Measurements from ENCODE around the gene USP5.
A peak's percentile ranks its signal among the peaks of the same experiment; 100 is the strongest.
"Not testable (repeated sequence)": the region's sequence is repeated elsewhere in the genome, so short reads cannot be mapped to it uniquely, and the experiment has no call there.

USP5 gene

GRCh38 chr12:6854036-6854435 lies 2.1 kb downstream of the USP5 start:
- Histone ChIP-seq H3K4me1 (ENCODE audit: control insufficient read depth, insufficient read depth, low read length) (peaks cover 12% of the 10 kb centered on the region), H3K4me3 (ENCODE audit: low read depth, low read length) (no peak overlapping the region), H3K9ac (ENCODE audit: low read length) (no peak overlapping the region), H3K36me3 (ENCODE audit: control insufficient read depth, insufficient read depth, low read length) (peaks cover 50% of the 10 kb centered on the region), H3K27ac (ENCODE audit: low read depth, low read length) (no peak overlapping the region), H3K9me3 (ENCODE audit: control insufficient read depth, insufficient read depth, low read depth, low read length) (no peaks in the 10 kb centered on the region), H3K27me3 (ENCODE audit: control insufficient read depth, insufficient read depth, low read length) (no peaks in the 10 kb centered on the region)

GRCh38 chr12:6855322-6855721 lies 3.4 kb downstream of the USP5 start:
- H3K9me3 ChIP-seq (ENCODE audit: control insufficient read depth, insufficient read depth, low read depth, low read length), result no peaks in the 10 kb centered on the region
- H3K27me3 ChIP-seq (ENCODE audit: control insufficient read depth, insufficient read depth, low read length), result no peaks in the 10 kb centered on the region
- peaks cover 53% of the 10 kb centered on the region for H3K36me3 ChIP-seq (ENCODE audit: control insufficient read depth, insufficient read depth, low read length)
- H3K9ac ChIP-seq (ENCODE audit: low read length), result no peak overlapping the region
- no peak overlapping the region for H3K27ac ChIP-seq (ENCODE audit: low read depth, low read length)
- H3K4me3 ChIP-seq (ENCODE audit: low read depth, low read length), result no peak overlapping the region
- H3K4me1 ChIP-seq (ENCODE audit: control insufficient read depth, insufficient read depth, low read length), result peaks cover 10% of the 10 kb centered on the region

- Histone ChIP-seq H3K27ac (ENCODE audit: low read depth, low read length) (no peak overlapping the region), H3K4me3 (ENCODE audit: low read depth, low read length) (no peak overlapping the region), H3K9me3 (ENCODE audit: control insufficient read depth, insufficient read depth, low read depth, low read length) (no peaks in the 10 kb centered on the region), H3K4me1 (ENCODE audit: control insufficient read depth, insufficient read depth, low read length) (no peaks in the 10 kb centered on the region), H3K9ac (ENCODE audit: low read length) (no peak overlapping the region), H3K36me3 (ENCODE audit: control insufficient read depth, insufficient read depth, low read length) (peaks cover 87% of the 10 kb centered on the region), H3K27me3 (ENCODE audit: control insufficient read depth, insufficient read depth, low read length) (no peaks in the 10 kb centered on the region)
These were observed 6.8 kb downstream of the USP5 start for GRCh38 chr12:6858799-6859198.

GRCh38 chr12:6860116-6860515 lies 8.2 kb downstream of the USP5 start:
- no peaks in the 10 kb centered on the region for H3K27me3 ChIP-seq (ENCODE audit: control insufficient read depth, insufficient read depth, low read length)
- H3K36me3 ChIP-seq (ENCODE audit: control insufficient read depth, insufficient read depth, low read length), result peaks cover 95% of the 10 kb centered on the region
- H3K9ac ChIP-seq (ENCODE audit: low read length), result no peak overlapping the region
- H3K4me3 ChIP-seq (ENCODE audit: low read depth, low read length), result no peak overlapping the region
- H3K4me1 ChIP-seq (ENCODE audit: control insufficient read depth, insufficient read depth, low read length), result no peaks in the 10 kb centered on the region
- H3K9me3 ChIP-seq (ENCODE audit: control insufficient read depth, insufficient read depth, low read depth, low read length), result no peaks in the 10 kb centered on the region
- no peak overlapping the region for H3K27ac ChIP-seq (ENCODE audit: low read depth, low read length)

GRCh38 chr12:6860942-6861341 lies 9.0 kb downstream of the USP5 start:
- H3K27me3 ChIP-seq (ENCODE audit: control insufficient read depth, insufficient read depth, low read length), result no peaks in the 10 kb centered on the region
- no peak overlapping the region for H3K27ac ChIP-seq (ENCODE audit: low read depth, low read length)
- H3K4me1 ChIP-seq (ENCODE audit: control insufficient read depth, insufficient read depth, low read length), result peaks cover 4% of the 10 kb centered on the region
- peaks cover 97% of the 10 kb centered on the region for H3K36me3 ChIP-seq (ENCODE audit: control insufficient read depth, insufficient read depth, low read length)
- no peaks in the 10 kb centered on the region for H3K9me3 ChIP-seq (ENCODE audit: control insufficient read depth, insufficient read depth, low read depth, low read length)
- no peak overlapping the region for H3K4me3 ChIP-seq (ENCODE audit: low read depth, low read length)
- H3K9ac ChIP-seq (ENCODE audit: low read length), result peak overlapping the region; percentile 26

- Histone ChIP-seq H3K27me3 (ENCODE audit: control insufficient read depth, insufficient read depth, low read length) (no peaks in the 10 kb centered on the region), H3K4me1 (ENCODE audit: control insufficient read depth, insufficient read depth, low read length) (peaks cover 9% of the 10 kb centered on the region), H3K4me3 (ENCODE audit: low read depth, low read length) (no peak overlapping the region), H3K36me3 (ENCODE audit: control insufficient read depth, insufficient read depth, low read length) (peaks cover 93% of the 10 kb centered on the region), H3K9ac (ENCODE audit: low read length) (no peak overlapping the region), H3K27ac (ENCODE audit: low read depth, low read length) (no peak overlapping the region), H3K9me3 (ENCODE audit: control insufficient read depth, insufficient read depth, low read depth, low read length) (no peaks in the 10 kb centered on the region)
These were observed 9.4 kb downstream of the USP5 start for GRCh38 chr12:6861391-6861790.

GRCh38 chr12:6863033-6863432 lies 11.1 kb downstream of the USP5 start:
- Histone ChIP-seq H3K9ac (ENCODE audit: low read length) (no peak overlapping the region), H3K4me1 (ENCODE audit: control insufficient read depth, insufficient read depth, low read length) (peaks cover 16% of the 10 kb centered on the region), H3K9me3 (ENCODE audit: control insufficient read depth, insufficient read depth, low read depth, low read length) (no peaks in the 10 kb centered on the region), H3K27me3 (ENCODE audit: control insufficient read depth, insufficient read depth, low read length) (no peaks in the 10 kb centered on the region), H3K4me3 (ENCODE audit: low read depth, low read length) (no peak overlapping the region), H3K36me3 (ENCODE audit: control insufficient read depth, insufficient read depth, low read length) (peaks cover 77% of the 10 kb centered on the region), H3K27ac (ENCODE audit: low read depth, low read length) (no peak overlapping the region)

GRCh38 chr12:6863586-6864321 lies 11.8 kb downstream of the USP5 start:
- Histone ChIP-seq H3K9ac (ENCODE audit: low read length) (no peak overlapping the region), H3K36me3 (ENCODE audit: control insufficient read depth, insufficient read depth, low read length) (peaks cover 70% of the 10 kb centered on the region), H3K4me1 (ENCODE audit: control insufficient read depth, insufficient read depth, low read length) (peaks cover 21% of the 10 kb centered on the region), H3K9me3 (ENCODE audit: control insufficient read depth, insufficient read depth, low read depth, low read length) (no peaks in the 10 kb centered on the region), H3K27me3 (ENCODE audit: control insufficient read depth, insufficient read depth, low read length) (no peaks in the 10 kb centered on the region), H3K4me3 (ENCODE audit: low read depth, low read length) (no peak overlapping the region), H3K27ac (ENCODE audit: low read depth, low read length) (no peak overlapping the region)

- not testable (repeated sequence) for H3K27me3 ChIP-seq (ENCODE audit: control insufficient read depth, insufficient read depth, low read length); H3K27ac ChIP-seq (ENCODE audit: low read depth, low read length); H3K4me3 ChIP-seq (ENCODE audit: low read depth, low read length); H3K9ac ChIP-seq (ENCODE audit: low read length); H3K9me3 ChIP-seq (ENCODE audit: control insufficient read depth, insufficient read depth, low read depth, low read length)
- peaks cover 73% of the 10 kb centered on the region for H3K36me3 ChIP-seq (ENCODE audit: control insufficient read depth, insufficient read depth, low read length)
- H3K4me1 ChIP-seq (ENCODE audit: control insufficient read depth, insufficient read depth, low read length), result peaks cover 33% of the 10 kb centered on the region
These were observed 13.4 kb downstream of the USP5 start for GRCh38 chr12:6865307-6865706.

- Histone ChIP-seq H3K4me1 (ENCODE audit: control insufficient read depth, insufficient read depth, low read length) (peaks cover 39% of the 10 kb centered on the region), H3K9me3 (ENCODE audit: control insufficient read depth, insufficient read depth, low read depth, low read length) (no peaks in the 10 kb centered on the region), H3K9ac (ENCODE audit: low read length) (peak overlapping the region; percentile 56), H3K27me3 (ENCODE audit: control insufficient read depth, insufficient read depth, low read length) (no peaks in the 10 kb centered on the region), H3K4me3 (ENCODE audit: low read depth, low read length) (peak overlapping the region; percentile 91), H3K27ac (ENCODE audit: low read depth, low read length) (no peak overlapping the region), H3K36me3 (ENCODE audit: control insufficient read depth, insufficient read depth, low read length) (peaks cover 73% of the 10 kb centered on the region)
These were observed 14.4 kb downstream of the USP5 start for GRCh38 chr12:6866163-6866919.

GRCh38 chr12:6866920-6867412 lies 15.0 kb downstream of the USP5 start:
- Histone ChIP-seq H3K9me3 (ENCODE audit: control insufficient read depth, insufficient read depth, low read depth, low read length) (no peaks in the 10 kb centered on the region), H3K27ac (ENCODE audit: low read depth, low read length) (no peak overlapping the region), H3K36me3 (ENCODE audit: control insufficient read depth, insufficient read depth, low read length) (peaks cover 68% of the 10 kb centered on the region), H3K27me3 (ENCODE audit: control insufficient read depth, insufficient read depth, low read length) (no peaks in the 10 kb centered on the region), H3K4me1 (ENCODE audit: control insufficient read depth, insufficient read depth, low read length) (peaks cover 45% of the 10 kb centered on the region), H3K4me3 (ENCODE audit: low read depth, low read length) (peak overlapping the region; percentile 91), H3K9ac (ENCODE audit: low read length) (peak overlapping the region; percentile 56)

Data from HUES6 (cell line).